NOMO-1 treated with dmso at 0.1 percent for 144 hours (cell line): ENCODE data around the gene DDR1.

ENCODE experiments used
- DNase-seq: peaks from one replicate; lab custom pipeline; 2025; ENCODE audit not compliant: unreplicated experiment; lab: John Stamatoyannopoulos, UW

The DDR1 gene

GRCh38 chr6:30880698-30881252 lies 3.5 kb upstream of the DDR1 start:
- DNase-seq, result no peak

GRCh38 chr6:30881392-30882203 lies 2.7 kb upstream of the DDR1 start:
- no peak for DNase-seq

DNA sequence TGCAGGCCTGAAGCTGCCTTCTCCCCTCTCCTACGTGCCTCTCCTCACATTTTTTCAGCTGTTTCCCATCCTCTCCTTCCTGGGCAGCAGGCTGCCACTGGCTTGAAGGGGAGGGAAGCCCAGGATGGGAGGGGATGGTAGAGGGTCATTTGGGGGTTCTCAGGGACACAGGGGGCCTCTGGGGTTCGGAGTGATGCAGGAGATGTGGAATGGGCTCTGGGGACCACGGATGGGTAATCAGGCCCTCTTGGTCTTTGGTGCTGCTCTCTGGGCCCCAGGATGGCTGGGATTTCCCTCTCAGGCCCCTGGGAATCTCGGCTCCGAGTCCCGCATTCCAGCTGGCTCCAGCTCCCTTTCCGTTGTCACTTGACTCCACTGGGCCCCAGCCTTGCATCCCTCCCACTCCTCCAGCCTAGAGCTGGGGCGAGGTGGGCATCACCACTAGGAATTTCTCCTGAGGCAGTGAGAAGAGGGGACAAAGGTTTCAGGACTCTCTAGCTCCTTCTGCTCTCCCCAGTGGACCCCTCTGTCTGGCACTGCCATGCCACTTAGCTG lies 2.0 kb upstream of the DDR1 start:
- DNase-seq, result no peak

- DNase-seq, result no peak
These were observed 1.3 kb upstream of the DDR1 start for GRCh38 chr6:30882759-30883684.

- DNase-seq, result no peak
These were observed 482 bp downstream of the DDR1 start for GRCh38 chr6:30884521-30885480.

DNA sequence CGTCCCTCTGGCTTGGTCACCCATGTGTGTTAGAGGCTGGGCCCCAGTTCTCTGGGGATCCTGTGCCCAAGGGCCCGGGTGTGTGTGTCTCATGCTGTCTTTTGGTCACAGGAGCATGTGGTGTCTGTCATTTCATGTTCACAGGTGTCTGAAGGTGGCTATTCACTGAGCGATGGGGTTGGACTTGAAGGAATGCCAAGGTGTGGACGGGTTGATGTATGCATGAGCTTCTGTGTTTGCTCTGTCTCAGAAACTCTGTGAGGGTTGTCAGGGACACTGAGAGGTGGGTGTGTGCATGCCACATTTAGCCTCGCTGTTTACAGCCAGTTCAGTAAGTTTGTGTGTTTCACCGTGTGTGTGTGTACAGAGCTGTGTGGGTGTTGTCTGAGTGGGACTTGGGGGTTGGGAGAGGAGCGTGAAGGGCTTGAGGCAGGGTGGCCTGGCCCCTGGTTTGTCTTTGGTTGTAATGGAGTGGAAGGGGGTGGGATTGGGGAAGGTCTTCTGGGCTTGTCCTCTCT lies 1.2 kb downstream of the DDR1 start:
- no peak for DNase-seq

GRCh38 chr6:30885999-30886896 lies 1.9 kb downstream of the DDR1 start:
- DNase-seq, result no peak

GRCh38 chr6:30886897-30887255 lies 2.6 kb downstream of the DDR1 start:
- no peak for DNase-seq

DNA sequence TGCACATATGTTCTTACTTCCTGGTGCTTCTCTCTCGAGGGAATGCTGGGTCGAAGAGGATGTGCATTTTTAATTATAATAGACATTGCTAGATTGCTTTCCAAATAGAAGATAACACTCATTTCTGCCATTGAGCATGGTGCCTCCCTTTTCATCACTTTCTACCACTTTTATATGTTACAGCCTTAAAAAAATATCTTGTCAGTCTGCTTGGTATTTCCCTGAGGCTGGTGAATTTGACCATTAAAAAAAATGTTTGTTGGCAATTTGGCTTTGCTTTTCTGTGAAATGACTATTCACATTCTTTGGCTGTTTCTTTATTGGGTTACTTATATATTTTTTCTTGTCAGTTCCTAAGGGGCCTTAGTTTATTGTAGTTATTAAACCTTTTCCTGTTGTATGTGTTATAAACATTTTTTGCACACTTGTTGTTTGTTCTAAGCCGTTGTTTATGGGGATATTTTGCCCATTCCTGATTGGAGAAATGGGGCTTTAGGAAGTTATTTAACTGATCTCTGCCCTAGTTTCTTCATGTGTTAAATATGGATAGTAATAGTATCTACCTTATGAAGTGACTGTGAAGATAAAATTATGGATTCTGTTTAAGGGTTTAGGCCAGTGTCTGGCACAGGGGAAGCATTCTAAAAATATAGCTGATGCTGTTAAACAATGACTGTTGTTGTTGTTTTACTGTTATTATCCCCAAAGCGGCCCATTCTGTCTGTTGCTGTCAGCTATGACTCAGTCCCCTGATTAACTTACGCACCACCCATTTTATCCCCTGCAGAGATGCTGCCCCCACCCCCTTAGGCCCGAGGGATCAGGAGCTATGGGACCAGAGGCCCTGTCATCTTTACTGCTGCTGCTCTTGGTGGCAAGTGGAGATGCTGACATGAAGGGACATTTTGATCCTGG lies 3.8 kb downstream of the DDR1 start:
- DNase-seq, result no peak

DNA sequence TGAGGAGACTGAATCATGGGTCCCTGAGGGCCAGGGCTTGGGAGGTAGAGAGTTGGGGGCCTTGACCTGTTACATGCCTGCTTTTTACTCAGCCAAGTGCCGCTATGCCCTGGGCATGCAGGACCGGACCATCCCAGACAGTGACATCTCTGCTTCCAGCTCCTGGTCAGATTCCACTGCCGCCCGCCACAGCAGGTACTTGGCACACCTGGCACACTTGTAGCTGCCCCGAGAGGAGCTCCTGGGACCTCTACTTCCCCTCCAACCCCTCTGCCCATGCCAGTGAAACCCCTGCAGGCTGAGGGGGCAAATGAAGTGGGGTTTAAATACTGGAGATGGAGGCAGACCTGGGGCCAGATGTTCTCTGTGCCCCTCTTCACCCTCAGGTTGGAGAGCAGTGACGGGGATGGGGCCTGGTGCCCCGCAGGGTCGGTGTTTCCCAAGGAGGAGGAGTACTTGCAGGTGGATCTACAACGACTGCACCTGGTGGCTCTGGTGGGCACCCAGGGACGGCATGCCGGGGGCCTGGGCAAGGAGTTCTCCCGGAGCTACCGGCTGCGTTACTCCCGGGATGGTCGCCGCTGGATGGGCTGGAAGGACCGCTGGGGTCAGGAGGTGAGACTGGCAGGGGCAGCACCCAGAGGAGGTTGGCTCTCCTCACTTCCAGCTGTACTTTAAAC lies 4.6 kb downstream of the DDR1 start:
- DNase-seq, result no peak

- no peak for DNase-seq
These were observed 5.2 kb downstream of the DDR1 start for GRCh38 chr6:30889496-30889885.

GRCh38 chr6:30889921-30890645 lies 5.8 kb downstream of the DDR1 start:
- DNase-seq, result no peak

- DNase-seq, result no peak
These were observed 6.5 kb downstream of the DDR1 start for GRCh38 chr6:30890646-30891449.

DNA sequence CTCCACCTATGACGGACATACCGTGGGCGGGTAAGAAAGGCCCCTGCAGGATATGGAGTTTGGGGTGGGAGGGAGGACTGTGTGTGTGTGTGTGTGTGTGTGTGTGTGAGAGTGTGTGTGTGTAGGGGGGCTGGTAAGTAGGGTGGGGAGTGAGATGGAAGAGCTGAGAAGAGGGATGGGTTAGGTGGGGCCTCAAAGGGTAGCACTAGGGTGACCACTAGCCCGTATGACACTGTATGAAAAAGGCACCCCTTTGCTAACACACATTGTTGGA lies 7.1 kb downstream of the DDR1 start:
- no peak for DNase-seq

DNA sequence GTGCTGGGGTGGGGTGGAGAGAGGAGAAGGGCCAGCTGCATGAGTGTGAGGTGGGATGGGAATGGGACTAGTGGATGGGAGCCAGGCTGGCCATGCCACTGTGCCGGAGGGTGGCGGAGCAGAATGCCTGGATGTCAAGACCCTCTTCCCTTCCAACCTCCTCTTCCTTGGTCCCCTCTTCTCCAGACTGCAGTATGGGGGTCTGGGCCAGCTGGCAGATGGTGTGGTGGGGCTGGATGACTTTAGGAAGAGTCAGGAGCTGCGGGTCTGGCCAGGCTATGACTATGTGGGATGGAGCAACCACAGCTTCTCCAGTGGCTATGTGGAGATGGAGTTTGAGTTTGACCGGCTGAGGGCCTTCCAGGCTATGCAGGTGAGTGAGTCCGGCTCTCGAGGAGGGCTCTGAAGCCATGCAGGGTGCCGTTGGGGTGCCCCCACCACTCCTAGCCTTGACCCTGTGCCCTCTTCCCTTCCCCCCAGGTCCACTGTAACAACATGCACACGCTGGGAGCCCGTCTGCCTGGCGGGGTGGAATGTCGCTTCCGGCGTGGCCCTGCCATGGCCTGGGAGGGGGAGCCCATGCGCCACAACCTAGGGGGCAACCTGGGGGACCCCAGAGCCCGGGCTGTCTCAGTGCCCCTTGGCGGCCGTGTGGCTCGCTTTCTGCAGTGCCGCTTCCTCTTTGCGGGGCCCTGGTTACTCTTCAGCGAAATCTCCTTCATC lies 7.7 kb downstream of the DDR1 start:
- no peak for DNase-seq
